GM18499 (cell line): ENCODE measurements around the gene COA7.
A peak's percentile ranks its signal among the peaks of the same experiment; 100 is the strongest.
"Not testable (repeated sequence)": the region's sequence is repeated elsewhere in the genome, so short reads cannot be mapped to it uniquely, and the experiment has no call there.

Experiments used
- ATAC-seq: cut with Tn5 transposase; IDR thresholded peaks from one replicate; pipeline ENCODE4 v1.9.1; 2021; ENCODE audit warnings: moderate number of reproducible peaks; ENCODE audit not compliant: insufficient read depth, unreplicated experiment

COA7 gene

DNA sequence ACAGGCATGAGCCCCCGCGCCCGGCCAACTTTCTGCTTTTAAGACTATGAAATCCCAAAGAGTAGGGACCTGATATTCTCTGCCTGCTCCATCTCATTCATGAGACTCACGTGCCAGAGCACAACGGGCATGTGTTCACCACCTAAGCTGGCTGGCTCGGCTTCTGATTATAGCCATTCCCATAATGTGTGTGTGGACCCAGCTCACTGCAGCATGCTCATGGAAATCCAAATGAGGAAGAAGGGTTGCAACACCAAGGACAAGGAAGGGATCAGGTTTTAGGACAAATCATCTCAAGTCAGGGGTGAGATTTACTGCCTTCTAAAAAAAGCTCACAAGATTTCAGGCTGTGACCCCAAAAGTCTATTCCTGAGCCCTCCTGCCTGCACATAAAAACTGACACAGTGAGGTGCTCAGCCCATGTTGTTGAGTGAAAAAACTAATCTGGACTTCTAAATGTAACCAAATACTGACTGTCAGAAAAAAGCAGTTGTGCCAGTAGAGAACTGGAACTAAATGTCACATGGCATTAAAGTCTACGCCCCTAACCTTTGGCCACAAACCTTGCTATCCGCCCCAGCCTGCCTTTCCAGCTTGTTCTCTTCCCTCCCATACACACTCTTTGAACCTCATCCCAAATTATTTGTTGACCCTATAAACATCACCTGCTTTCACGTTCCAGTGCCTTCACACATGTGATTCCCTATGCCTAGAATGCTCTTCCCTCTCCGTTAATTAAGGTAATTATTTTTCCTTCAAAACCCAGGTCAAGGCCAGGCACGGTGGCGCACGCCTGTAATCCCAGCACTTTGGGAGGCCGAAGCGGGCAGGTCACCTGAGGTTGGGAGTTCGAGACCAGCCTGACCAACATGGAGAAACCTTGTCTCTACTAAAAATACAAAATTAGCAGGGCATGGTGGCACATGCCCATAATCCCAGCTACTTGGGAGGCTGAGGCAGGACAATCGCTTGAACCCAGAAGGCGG, 9.1 kb upstream of the COA7 start:
- no peak for ATAC-seq

DNA sequence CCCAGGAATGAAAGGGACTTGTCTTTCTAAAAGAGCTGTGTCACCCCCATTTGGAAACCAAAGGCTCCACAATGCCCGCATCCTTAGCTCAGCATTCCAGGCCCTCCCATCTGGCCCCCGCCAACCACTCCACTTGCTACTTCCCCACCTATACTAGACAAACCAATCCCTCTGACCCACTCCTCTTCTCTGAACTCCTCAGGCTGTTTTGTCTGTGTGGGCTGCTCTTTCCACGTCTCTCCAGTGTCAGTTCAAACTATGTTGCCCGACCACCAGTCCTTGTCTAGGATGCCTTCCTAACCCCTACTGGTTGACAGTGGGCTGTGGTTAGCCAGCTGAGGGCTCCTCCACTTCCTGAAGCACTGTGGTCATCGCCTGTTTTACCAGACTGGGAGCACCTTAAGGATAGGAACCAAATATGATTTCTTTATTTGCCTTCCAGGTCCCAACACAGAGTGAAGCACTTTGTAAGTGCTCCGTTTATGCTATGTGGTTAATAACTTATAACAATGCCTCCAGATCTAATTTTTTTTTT, 8.1 kb upstream of the COA7 start:
- ATAC-seq, result no peak

DNA sequence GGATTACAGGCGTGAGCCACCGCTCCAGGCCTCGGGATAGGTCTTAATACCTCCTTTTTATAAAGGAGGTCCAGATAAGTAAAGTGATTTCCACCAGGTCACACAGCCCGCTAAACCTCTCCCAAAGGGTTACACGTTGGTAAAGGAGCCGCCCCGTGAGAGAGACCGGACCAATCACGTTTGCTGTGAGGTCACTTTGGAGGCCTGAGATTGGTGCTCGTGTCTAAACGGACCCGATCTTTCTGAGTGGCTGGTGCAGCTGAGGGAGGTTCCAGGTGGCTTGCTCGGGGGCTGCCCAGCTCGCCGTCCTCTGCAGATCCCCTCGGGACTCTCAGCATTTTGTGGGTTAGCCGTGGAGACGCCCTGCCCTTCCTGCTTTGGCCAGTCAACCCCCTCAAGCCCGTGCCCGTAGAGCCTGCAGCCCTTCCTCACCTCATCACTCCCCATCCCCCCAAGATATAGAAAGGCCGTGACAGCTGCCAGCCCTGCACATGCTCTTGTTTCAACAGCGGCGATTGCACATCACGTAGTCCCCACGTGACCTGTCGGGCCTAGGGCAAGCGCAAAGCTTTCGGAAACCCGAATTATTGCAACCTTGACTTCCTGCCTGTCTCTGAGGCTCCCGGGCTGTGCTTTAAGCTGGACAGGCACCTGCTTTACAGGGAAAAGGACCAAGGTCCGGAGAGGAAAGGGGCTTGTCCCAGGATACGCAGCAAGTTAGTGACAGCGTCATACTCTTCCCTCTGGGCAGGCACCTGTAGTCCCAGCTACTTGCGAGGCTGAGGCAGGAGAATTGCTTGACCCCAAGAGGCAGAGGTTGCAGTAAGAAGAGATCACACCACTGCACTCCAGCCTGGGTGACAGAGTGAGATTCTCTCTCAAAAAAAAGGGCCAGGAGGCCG, 5.0 kb upstream of the COA7 start:
- ATAC-seq, result peak; percentile 76

DNA sequence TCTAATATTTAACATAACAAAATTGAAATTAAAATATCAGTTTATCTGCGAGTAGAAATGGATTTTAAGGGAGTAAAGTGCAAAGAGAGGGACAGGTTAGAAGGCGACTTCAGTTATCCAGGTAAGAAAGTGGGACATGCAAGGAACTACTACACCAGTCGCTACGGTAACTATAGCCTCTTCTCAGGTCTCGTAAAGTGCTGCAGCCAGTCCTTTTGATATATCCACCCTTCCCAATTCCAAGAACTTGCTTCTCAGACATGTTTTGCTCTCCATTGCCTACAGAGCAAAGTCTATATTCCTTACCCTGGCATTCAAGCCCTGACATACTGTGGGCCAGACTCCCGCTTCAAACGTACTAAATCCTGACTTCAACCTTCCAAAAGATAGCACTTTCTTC, 2.5 kb downstream of the COA7 start:
- ATAC-seq, result no peak

DNA sequence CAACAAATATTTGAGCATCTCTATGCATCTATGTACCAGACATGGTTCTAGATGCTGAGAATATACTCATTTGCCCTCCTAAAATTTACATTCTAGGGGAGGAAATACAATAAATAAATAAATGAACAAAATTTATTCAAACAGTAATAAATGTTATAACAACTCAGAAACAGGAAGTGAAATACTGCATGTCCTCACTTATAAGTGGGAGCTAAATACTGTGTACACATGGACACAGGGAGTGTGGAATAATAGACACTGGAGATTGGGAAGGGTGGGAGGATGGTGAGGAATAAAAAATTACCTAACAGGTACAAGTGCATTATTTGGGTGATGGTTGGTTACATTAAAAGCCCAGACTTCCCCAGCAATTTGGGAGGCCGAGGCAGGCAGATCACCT, 4.3 kb downstream of the COA7 start:
- ATAC-seq, result no peak

DNA sequence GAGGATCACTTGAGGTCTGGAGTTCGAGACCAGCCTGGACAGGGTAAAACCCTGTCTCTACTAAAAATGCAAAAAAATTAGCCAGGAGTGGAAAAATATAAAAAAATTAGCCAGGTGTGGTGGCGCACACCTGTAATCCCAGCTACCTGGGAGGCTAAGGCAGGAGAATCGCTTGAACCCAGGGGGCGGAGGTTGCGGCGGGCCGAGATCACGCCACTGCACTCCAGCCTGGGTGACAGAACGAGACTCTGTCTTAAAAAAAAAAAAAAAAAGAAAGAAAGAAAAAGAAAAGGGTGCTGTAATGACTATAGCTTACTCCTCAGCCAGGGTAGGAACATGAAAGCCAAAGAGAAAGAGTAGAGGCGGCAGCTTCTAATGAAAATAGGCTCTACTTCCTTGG, 4.8 kb downstream of the COA7 start:
- not testable (repeated sequence) for ATAC-seq

DNA sequence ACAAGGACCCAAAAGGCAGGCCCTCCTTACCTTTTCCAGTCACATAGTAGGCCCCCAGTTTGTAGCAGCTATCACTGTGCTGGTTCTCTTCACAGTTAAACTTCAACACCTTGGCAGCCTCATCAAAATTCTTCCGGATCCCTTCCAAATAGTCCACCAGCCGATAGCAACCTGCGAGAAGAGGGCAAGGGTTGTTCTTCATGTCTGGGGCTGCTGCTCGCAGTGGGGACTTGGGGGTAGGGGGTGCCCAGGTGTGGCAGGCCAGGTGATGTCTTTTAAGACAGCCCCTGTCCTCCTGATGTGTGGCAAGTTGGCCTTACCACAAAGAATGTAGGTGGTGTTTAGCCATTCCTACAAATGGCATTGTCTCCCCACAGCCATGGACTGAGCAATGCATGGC, 5.5 kb downstream of the COA7 start:
- no peak for ATAC-seq

DNA sequence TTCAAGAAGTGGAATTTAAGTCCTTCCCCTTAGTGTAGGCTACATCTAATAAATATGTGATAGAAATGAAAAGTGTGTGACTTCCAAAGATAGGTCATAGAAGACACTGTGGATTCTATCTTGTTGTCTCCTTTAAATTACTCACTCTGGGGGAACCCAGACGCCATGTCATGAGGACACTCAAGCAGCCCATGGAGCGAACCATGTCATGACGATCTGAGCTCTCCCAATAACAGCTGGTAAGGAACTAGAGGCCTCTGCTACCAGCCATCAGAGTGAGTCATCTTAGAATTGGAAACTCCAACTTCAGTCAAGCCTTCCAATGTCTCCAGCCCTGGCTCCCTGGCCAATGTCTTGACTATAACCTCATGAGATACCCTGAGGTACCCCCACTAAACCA, 6.3 kb downstream of the COA7 start:
- no peak for ATAC-seq

DNA sequence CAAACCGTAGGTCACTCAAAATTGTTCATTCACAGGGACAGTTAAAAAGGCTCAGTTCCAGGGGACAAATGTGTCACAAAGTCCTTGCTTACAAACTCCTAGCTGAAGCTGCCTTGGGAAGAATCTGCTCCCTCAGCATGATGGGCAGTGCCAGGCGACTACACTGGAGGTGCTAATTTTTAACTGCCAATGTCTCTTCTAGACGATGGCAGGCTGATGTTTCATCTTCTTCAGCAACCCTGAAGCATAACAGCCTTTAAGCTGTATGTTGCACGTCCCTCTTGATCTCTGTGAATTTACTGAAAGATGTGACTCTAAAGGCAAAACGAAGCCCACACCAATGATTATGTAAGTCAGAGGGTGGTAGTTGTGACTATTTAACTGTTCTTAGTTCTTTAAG, 11.3 kb downstream of the COA7 start:
- ATAC-seq, result no peak

DNA sequence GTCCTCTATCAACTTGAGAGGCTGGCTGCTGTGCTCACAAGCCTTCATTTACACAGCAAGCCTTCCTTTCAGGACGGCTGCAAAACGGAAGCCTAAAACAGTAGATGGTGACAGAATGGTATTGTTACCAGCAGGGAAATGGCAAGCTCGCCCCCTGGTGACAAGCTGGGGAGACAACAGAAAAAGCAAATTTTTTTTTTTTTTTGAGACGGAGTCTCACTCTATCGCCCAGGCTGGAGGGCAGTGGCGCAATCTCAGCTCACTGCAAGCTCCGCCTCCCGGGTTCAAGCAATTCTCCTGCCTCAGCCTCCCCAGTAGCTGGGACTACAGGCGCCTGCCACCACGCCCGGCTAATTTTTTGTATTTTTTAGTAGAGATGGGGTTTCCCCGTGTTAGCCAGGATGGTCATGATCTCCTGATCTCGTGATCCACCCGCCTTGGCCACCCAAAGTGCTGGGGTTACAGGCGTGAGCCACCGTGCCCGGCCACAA, 11.8 kb downstream of the COA7 start:
- ATAC-seq, result peak; percentile 54

DNA sequence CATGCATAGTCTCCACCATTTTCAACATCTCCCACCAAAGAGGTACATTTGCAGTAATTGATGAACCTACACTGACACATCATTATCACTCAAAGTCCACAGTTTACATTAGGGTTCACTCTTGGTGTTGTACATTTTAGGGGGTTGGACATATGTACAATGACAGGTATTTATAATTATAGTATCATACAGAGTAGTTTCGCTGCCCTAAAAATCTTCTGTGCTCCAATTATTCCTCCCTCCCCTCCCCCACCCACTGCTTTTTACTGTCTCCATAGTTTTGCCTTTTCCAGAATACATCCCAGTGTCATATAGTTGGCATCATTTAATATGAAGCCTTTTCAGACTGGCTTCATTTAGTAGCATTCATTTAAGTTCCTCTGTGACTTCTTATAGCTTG, 13.6 kb downstream of the COA7 start:
- ATAC-seq, result no peak

DNA sequence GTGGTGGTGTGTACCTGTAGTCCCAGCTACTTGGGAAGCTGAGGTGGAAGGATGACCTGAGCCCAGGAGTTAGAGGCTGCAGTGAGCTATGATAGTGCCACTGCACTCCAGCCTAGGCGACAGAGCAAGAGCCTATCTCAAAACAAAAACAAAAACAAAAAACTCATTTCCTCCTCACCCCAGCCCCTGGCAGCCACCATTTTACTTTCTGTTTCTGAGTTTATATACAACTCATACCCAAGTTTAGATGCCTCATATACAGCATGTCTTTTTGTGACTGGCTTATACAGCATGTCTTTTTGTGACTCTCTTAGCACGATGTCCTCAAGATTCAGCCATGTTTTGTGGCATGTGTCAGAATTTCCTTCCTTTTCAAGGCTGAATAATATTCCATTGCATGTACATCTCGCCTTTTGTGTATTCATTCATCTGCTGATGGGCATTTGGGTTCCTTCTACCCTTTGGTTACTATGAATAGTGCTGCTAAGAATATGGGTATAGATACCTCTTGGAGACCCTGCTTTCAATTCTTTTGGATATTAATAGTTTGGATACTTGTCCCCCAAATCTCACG, 14.7 kb downstream of the COA7 start:
- ATAC-seq, result no peak

DNA sequence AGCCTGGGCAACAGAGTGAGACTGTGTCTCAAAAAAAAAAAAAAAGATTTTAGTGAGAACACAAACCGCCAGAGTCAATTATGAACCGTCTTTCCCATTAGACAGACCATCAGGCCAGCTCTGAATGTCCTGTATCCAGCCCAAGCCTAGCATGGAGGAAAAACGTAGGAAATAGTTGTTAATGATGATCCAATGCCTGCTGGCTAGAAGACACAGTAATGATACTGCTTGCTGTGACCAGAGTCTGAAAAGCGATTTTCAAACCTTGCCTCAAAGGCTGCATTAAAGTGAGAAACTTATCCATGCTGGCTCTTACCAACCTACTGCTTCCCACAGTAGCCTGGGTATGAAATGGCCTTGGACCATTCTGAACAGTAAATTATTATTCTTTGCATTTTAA, 17.0 kb downstream of the COA7 start:
- ATAC-seq, result no peak

DNA sequence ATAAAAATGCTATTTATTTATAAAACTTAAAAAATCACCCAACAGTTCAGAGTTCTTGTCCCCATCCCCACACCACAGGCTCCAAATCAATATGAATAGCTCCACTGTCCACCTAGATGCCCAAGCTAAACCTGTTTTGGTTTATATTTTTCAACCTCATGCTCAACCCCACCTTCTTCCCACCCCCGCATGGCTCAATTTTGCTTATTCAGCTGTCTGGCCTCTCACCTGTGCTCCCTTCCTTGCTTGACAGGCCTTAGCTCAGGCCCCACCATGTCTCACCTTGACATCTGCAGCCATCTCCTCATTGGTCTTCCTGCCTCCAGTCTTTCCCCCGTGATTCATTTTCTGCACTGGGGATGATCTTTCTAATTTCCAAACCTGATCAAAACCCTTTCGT, 17.8 kb downstream of the COA7 start:
- ATAC-seq, result no peak

DNA sequence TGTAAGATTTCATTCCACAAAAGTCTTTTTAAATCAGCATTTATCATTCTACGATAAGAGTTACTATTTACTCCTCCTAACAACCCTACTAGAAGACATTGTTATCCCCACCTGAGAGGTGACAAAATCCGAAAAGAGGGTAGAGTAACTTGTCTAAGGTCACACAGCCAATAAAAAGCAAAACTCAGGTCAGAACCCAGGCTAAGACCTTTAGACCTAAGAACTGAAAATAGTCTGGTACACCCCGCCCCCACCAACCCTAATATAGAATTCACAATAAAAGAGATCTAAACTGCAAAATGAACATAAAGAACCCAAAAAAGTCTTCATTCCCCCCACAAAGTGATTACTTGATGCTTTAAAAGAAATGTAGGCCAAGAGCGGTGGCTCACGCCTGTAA, 18.6 kb downstream of the COA7 start:
- ATAC-seq, result no peak

DNA sequence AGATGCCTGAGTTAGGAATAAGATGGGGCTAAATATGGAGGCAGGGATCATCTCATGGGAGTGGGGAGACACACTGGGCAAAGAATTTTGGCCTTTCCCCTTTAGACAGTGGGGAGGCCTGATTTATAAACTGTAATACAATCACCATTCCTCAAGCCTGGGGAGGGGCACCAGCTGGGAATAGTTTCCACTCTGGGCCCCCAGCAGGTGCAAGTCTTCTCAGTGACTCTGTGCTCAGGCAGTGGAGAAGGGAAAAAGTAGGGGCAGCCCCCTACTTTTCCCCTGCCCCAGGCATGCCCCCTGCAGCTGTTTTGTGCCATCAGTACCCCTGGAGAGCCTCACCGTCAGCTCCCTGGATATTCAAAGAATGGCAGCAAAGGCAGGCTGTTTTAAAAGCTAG, 19.1 kb downstream of the COA7 start:
- no peak for ATAC-seq

DNA sequence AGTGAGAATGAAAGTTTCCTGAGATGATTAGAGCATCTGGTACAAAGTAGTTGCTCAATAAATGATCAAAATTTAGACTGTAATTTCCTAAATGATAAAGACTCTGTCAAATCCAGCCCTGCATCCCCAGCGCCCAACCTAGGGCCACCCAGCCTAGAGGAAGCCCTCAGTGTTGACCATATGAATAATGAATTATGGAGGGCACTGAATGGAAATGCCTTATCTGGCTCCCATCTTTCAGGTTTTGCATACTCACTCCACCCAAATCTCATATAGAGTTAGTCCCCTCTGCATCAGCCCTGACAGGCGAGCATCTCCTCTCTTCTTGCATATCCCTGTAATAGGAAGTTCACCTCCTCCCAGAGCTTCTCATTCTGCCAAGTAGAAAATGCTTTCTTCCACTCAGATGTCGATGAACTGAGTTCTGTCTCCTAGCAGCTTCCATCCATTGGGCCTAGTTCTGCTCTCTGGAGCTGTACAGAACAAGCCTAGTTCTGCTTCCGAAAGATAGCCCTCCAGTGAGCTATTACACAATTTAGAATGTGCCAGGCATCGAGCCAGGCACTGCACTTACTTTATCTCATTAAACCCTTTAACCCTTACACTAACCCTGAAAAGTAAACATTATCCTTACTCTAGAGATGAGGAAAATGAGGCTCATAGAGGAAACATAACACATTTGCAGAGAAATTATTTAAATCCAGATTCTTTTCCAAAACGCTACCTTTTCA, 20.9 kb downstream of the COA7 start:
- ATAC-seq, result no peak

DNA sequence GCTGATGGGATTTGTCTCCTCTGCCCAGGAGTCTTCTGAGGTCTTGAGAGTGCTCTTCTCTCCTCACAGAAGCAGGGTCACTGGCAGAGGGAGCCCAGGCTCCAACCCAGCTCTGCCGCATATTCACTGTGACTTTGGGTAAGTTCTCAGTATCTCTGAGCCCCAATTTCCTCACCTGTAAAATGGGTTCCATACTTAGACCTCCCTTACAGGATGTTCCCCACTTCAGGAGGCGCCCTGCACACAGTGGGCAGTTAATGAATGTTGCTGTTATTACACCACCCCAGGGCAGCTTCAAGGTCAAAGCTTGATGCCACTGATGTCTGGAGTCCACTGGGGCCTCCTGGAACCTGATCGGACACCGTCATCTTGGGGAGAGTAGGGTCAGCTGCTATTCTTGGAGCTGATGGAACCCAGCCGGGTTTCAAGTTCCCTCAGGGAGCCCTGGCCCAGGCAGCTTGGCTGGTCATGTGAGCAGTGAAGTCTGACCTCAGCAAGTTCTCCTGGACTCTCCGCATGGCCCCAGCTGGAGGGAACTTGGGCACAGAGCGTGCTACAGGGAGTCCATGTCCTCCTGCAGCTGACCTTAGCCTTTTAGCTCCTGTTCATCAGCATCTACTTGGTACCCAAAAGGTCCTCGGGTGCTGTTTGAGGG, 21.8 kb downstream of the COA7 start:
- ATAC-seq, result no peak
